ENCODE measurements around the gene AADACL2. TPM values are rescaled to one million over a fixed set of nuclear protein-coding genes. Genes with fewer than 3 reads are reported as not detected.

AADACL2 gene, protein sequence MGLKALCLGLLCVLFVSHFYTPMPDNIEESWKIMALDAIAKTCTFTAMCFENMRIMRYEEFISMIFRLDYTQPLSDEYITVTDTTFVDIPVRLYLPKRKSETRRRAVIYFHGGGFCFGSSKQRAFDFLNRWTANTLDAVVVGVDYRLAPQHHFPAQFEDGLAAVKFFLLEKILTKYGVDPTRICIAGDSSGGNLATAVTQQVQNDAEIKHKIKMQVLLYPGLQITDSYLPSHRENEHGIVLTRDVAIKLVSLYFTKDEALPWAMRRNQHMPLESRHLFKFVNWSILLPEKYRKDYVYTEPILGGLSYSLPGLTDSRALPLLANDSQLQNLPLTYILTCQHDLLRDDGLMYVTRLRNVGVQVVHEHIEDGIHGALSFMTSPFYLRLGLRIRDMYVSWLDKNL
- total RNA-seq: not detected
- long read RNA-seq: 0 reads

DNA sequence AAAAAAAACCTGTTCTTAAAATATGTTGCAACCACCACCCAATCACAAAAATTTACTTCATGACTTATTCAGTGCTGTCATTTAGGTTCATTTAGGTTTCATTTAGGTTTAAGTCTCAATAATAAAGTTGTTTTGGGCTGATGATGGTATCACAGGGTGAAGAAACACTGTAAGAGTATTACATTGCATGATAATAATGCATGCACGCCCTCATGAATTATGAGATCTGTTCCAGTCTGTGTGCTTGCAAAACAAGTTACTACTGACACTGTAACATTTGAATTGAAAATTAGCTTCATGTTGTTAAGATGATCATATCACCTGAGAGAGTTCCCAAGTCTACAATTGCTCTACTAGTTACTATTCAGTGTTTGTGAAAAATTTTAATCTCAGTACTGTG, at the start of gene AADACL2:
Gene AADACL2 (plus strand): TSS at position 315 of the 400 bp plus-strand sequence. CDS start 109 bp downstream, outside the sequence.
- DNase-seq: no peak
- intact Hi-C loops (cut with DNase I): no loop called here
- no peak for ATAC-seq

DNA sequence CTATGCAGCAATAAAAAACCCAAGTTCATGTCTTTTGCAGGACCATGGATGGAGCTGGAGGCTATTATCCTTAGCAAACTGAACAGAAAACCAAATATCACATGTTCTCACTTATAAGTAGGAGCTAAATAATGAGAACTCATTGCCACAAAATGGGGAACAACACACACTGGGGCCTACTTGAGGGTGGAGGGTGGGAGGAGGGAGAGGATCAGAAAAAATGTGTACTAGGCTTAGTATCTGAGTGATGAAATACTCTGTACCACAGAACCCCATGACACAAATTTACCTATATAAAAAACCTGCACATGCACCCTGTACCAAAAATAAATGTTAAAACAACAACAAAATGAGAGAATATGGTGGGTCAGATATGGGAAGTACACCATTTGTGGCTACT, 49.6 kb upstream of the AADACL2 start:
- ATAC-seq: no peak
- intact Hi-C loops (cut with DNase I): no loop called here
- no peak for DNase-seq

DNA sequence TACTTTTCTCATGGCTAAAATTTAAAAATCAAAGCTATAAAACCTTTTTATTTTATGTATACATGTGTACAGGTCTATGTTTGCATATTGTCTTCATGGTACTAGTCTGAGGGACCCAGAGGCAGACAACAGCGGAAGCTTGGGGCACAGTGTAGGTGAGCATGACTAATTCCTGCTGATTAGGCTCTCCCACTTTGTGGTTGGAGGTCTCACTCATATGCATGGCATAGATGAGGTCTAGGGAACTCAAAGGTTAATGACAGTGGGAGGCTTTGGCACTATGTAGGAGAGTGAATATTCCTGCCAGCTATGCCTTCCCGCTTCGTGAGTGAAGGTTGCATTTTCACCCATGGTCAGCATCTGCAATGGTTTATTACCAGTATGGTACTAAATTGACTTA, 47.5 kb upstream of the AADACL2 start:
- ATAC-seq: no peak
- intact Hi-C loops (cut with DNase I): no loop called here

DNA sequence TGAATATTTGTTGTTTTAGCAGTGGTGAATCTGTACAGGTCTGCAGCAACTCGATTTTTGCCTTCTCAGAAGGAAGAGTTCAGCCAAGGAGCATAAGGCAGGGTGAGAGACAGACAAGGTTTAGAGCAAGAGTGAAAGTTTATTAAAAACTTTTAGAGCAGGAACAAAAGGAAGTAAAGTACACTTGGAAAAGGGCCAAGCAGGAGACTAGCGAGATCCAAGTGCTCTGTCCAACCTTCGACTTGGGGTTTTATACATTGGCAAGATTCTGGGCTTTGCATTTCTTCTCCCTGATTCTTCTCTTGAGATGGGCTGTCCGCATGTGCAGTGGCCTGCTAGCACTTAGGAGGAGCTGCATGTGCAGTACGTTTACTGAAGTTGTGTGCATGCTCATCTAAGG, 46.7 kb upstream of the AADACL2 start:
- no peak for ATAC-seq
- no peak for DNase-seq
- intact Hi-C loops (cut with DNase I): no loop called here

More for the DNA sequence above, 47.5 kb upstream of the AADACL2 start:
- DNase-seq: no peak

DNA sequence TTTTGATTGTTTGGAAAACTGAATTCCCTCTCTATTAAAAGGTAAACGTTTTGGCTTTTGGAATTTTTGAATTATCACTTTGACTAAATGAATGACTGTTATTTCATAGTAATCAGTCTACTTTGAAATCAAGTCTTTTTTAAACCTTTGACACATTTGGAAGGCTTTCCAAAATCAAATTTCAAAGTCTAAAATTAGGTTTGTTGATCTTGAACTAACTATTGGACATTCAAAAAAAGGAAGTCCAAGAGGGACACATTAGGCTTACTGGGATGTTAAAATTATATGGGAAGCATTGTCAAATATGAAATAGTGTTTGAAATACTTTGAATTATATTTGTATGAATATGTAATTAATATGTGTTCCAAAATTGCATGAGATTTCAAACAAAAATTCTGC, 45.2 kb upstream of the AADACL2 start:
- no peak for DNase-seq
- intact Hi-C loops (cut with DNase I): no loop called here
- no peak for ATAC-seq

DNA sequence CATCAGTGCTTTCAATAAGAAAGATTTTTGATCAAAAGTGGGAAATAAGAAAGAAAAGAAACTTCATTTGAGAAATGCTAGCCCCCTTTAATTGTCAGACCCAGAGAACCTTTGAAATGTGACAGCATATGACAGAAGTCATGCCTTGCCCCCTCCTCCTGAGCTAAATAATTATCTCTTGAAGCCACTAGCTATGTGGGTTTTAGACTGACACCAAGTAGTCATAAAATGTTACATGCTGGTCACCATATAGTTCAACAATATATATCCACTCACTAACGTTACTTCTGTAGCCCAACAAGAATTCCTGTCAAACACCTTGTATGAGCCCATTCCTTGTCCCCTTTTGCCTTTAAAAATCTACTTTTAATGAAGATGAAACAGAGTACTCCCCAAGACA, 43.1 kb upstream of the AADACL2 start:
- no peak for ATAC-seq
- intact Hi-C loops (cut with DNase I): no loop called here
- no peak for DNase-seq

DNA sequence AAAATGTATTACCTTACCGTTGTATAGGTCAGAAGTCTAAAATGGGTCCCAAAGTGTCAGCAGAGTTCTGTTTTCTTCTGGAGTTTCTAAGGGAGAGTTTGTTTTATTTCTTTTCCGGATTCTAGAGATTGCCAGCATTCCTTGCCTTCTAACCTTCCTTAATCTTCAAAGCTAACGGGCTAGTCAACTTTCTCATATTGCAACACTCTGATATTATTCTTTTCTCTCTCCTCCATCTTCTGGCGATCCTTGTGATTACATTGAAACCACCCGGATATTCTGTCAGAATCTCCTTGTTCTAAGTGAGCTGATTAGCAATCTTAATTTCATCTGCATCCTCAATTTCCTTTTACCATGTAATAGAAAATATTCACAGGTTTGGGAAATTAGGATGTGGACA, 36.2 kb upstream of the AADACL2 start:
- no peak for DNase-seq
- no peak for ATAC-seq
- intact Hi-C loops (cut with DNase I): no loop called here

DNA sequence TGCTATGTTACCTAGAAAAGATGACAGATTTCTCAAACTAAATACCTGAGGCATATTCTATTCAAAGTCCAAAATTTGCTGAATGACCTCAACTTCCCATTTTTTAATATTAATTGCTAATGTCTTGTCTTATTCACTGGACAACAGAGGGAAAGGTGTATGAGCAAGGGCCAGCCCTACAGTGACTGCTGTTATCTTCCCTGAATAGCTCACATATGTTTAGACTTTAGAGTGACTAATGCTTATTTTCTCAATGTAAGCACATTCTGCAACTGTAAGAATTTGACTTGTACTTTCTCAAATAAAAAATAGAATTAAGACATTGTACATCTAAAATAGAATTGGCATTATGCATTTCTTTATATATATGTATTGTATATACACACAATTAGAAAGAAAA, 26.5 kb upstream of the AADACL2 start:
- intact Hi-C loops (cut with DNase I): no loop called here
- ATAC-seq (no peak), DNase-seq (no peak)

DNA sequence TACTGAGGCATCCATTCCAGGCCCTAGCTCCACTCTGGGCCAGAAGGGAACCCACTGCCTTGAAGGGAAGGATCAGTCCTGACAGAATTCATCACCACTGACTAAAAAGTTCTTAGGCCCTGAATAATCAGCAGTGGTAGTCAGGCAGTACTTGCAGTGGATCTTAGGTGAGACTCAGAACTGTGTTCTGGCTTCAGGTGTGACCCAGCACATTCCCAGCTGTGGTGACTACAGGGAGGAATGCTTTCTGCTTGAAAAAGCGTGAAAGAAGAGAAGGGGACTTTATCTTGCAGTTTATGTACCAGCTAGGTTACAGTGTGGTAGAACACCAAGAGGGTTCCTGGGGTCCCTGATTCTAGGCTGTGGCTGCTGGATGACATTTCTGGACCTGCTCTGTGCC, 24.9 kb upstream of the AADACL2 start:
- intact Hi-C loops (cut with DNase I): no loop called here

DNA sequence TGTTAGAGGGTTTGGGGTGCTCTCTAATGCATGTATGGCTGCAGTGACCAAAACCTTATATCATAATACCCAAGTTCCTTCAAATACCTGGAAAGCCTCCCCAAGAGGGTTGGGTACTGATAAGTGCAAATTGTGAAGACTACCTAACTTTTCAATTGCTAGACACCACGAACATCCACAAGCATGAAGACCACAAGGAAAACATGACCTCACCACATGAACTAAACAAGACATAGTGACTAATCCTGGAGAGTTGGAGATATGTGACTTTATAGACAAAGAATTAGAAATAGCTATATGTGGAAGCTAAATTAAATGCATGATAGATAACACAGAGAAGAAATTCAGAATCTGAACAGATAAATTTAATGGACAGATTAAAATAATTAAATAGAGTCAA, 23.9 kb upstream of the AADACL2 start:
- intact Hi-C loops (cut with DNase I): no loop called here
- DNase-seq (no peak), ATAC-seq (no peak)

More for the DNA sequence above, 24.9 kb upstream of the AADACL2 start:
- ATAC-seq (no peak), DNase-seq (no peak)

DNA sequence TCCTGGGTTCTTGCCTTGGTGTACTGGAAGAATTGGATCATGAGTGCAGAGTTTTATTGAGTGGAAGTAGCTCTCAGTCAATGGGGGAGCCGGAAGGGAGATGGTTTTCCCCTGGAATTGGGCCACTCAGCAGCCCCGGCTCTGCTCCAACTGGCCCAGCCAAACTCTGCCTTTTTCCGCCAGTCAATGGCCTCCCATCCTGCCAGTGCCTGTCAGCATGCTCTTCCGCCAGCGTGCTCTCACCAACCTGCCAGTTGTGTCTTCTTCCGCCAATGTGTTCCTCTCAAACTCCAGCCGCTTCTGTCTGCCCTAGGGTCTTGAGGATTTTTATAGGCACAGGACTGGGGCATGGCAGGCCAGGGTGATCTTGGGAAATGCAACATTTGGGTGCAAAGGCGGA, 12.4 kb upstream of the AADACL2 start:
- DNase-seq: no peak
- intact Hi-C loops (cut with DNase I): no loop called here
- ATAC-seq: no peak

DNA sequence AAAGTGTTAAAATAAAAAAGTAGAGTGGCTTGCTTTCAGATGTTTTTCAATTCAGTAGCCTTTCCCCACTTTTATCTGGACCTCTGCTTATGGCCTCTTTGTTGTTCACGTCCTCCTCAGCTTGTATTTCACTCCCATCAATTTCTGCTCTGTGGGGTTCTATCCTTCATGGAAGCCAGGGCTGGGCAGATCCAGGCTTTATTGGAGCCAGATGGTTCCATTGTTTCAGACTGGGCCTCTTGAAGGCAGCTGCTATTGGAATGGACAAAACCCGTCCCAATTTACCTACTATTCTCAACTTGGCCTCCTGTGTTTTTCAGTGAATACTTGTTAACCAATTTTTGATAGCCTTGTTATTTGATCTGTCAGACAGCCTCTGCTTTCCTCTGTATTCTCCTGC, 10.9 kb upstream of the AADACL2 start:
- DNase-seq (no peak), ATAC-seq (no peak)
- intact Hi-C loops (cut with DNase I): no loop called here

DNA sequence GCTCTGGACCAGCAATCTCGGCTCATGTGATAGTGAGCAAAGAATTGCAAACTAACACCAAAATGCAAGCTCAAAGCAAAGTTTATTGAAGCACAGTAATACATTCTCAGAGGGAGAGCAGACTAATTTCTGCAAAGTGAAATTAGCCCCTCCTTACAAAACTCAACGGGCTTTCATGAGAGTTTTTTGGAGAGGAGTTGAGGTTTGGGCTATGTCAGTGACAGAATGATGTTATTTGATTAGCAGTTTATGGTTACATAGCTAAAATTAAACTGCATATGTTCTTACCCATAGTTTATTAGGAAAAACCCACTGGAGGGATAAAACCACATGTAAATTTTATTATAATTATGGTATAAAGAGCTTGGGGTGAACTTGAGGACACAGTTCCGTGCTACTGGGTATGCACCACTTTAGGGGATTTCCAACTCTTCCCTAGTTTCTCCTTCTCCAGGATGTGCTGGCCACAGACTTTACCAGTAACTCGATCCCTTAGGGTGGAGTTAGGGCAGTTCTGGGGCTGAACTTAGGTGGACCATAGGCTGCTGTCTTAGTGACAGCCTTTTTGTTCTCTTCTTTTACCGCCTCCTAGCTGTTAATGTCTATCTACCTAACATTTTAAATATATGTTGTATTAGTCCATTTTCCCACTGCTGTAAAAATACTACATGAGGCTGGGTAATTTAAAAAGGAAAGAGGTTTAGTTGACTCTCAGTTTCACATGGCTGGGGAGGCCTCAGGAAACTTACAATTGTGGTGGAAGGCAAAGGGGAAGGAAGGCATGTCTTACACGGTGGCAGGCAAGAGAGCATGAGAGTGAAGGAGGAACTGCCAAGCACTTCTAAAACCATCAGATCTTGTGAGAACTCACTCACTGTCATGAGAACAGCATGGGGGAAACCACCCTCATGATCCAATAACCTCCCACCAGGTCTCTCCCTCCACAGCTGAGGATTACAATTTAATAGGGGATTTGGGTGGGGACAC, 8.9 kb upstream of the AADACL2 start:
- intact Hi-C loops (cut with DNase I): no loop called here
- no peak for ATAC-seq
- DNase-seq: no peak

DNA sequence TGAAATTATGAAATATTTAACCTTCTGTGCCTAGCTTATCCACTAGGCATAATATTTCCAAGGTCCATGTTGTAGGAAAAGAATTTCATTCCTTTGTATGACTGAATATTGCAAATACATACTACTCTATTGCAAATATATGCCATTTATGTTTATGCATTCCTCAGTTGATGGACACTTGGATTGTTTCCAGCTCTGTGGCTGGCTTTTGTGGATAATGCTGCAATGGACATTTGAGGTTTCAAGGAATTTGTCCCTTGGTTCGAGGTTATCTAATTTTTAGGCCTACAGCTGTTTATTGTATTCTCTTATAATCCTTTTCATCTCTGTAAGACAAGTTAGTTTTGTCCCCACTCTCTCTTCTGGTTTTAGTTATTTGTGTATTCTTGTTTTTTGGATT, 7.7 kb upstream of the AADACL2 start:
- DNase-seq (no peak), ATAC-seq (no peak)
- intact Hi-C loops (cut with DNase I): no loop called here

DNA sequence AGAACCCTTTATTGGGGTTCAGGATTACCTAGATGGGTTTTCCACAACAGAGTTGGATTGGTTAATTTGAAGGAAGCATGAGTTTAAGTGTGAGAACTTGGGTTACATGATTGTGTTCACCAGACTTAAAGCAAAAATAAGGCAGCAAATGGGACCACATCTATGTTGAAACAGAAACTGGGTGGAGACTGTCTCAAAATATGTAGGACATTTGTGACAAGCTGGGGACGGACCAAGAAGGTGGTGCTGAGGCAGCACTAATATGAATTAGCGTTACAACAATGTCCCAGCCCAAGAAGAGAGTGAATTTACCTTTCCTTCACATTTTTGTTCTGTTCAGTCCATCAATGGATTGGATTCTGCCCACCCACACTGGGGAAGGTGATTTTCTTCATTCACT, 866 bp upstream of the AADACL2 start:
- intact Hi-C loops (cut with DNase I): no loop called here
- DNase-seq: no peak
- no peak for ATAC-seq

DNA sequence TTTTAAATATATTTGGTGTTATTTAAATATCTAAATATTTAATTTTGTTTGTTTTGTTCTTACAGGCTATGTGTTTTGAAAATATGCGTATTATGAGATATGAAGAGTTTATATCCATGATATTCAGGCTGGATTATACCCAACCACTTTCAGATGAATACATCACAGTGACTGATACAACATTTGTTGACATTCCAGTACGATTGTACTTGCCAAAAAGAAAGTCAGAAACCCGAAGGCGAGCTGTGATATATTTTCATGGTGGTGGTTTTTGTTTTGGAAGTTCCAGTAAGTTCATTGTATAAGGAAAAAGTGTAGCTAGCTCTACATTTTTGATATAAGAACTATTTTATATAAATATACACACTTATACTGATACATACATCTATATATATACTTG, 6.9 kb downstream of the AADACL2 start:
- intact Hi-C loops (cut with DNase I): no loop called here
- ATAC-seq (no peak), DNase-seq (no peak)

DNA sequence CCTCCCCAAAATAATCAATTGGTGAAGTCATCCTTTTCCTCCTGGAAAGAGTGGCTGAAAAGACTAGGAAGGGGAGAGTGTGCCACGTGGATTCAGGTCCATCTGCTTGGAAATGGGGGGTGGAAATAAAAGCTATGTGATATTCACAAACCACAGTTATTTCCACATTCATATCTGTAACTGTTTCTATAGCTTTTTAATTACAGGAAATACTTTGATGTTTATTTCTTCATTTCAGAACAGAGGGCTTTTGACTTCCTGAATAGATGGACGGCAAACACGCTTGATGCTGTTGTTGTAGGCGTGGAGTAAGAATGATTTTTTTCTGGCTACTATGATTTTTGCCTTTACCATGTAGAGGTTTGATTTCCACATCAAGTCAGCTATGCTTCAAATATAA, 10.1 kb downstream of the AADACL2 start:
- no peak for ATAC-seq
- intact Hi-C loops (cut with DNase I): no loop called here

DNA sequence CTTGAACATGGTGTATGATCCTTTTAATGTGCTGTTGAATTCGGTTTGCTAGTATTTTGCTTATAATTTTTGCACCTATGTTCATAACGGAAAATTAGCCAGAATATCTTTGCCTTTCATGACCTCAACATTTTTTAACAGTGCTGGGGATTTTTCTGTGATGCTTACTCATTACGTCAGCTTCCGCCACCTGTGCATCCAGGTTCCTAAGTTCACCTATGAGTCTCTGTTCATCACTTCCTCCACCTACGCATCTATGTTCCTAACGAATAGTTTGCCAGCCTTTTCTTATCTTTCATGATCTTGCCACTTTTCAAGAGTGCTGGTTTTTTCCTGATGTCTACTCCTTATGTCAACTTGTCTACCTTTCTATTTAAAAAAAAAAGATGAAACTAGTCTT, 16.5 kb downstream of the AADACL2 start:
- ATAC-seq (no peak), DNase-seq (no peak)
- intact Hi-C loops (cut with DNase I): no loop called here

More for the DNA sequence above, 10.1 kb downstream of the AADACL2 start:
- no peak for DNase-seq

DNA sequence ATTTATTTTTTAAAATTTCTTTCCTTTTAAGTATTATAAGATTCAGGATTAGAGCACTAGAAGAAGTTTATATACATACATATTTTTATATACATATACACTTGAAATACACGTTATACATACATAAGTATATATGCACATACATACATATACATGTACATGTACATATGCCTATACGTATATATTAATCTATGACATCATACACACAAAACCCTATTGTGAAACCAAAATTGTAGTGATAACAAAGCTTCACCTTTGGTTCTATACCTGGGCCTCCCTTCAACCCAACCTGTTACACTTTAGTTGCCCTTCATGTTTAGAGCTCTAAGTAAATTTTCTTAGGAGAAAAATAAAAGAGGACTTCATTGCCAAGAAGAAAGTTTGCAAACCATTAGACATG, 17.0 kb downstream of the AADACL2 start:
- no peak for ATAC-seq
- intact Hi-C loops (cut with DNase I): no loop called here
- no peak for DNase-seq

DNA sequence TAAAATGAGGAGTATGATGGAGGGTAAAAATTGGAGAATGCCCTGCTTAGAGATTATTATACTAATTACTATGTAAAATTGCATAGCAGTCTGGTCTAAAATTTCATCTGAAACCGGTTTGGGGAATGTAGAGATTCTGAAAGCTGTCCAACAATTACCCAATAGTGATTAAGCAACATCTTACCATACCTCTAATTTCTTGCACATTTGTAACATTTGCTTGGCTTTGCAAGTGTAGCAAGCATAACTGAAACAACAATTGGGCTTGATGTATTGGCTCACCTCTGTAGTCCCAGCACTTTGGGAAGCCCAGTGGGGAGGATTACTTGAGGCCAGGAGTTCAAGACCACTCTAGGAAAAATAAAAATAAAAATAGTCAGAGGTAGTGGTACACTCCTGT, 17.4 kb downstream of the AADACL2 start:
- ATAC-seq: peak in 1 of 2 donors; percentile 60
- intact Hi-C loops (cut with DNase I): no loop called here
- no peak for DNase-seq
